ENCODE measurements around the gene SAMD13.
"Not testable (repeated sequence)": the region's sequence is repeated elsewhere in the genome, so short reads cannot be mapped to it uniquely, and the experiment has no call there.

The SAMD13 gene

DNA sequence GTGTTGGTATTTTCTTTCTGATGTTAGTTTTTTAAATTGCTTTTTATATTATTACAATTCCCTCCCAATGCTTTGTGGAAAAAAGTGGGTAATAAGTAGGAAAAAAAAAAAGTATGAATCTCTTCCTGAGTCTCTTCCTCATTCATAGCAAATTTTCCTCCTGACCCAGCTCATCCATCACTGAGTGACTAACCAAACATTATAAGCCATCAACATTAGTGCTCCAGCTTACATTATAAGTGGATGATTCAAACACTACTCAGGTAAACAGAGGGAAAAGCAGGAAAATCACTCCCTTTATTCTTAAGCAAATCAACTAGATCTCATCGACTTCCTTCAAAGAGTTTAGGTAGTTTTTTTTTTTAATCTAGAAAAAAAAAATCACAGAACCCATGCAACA, 15.4 kb upstream of the SAMD13 start:
- DNase-seq (ENCODE audit: low read depth), result no peak

DNA sequence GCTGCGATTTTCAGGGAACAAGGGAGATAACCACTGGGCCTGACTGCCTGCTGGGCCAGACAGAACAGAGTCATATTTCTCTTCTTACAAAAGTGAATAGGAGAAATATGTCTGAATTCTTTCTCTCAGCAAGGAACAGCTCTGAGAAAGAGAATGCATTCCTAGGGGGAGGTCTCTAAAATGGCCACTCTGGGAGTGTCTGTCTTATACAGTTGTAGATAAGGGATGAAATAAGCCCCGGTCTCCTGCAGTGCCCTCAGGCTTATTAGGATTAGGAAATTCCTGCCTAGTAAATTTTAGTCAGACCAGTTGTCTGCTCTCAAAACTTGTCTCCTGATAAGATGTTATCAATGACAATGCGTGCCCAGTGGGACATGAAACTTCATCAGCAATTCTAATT, 14.1 kb upstream of the SAMD13 start:
- not testable (repeated sequence) for DNase-seq (ENCODE audit: low read depth)

DNA sequence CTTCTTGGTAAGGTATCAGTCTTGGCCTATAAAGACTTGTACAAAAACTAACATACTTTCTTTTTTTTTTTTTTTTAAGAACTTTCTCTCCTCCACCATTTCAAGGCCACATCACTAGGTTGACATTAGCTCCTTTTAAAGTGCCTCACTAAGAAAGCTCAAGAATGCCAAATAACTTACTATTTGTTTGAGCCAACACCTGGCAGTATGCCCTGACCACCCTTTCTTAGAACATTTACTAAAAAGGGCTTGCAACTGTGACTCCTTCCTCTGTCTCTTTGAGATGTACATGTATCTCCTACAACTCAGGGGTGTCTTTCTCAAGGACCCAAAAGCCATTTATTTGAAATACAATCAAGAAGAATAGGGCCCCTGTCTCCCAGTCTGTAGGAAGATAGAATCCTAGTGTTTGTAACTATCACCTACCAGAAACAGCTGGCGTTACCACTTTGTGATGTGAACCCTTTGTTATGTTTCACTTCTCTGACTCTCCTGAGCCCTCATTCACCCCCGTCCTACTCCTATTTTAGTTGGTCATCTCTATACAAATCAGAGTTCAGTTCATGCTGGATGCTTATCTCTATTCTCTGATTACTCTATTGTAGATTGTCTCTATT, 12.2 kb upstream of the SAMD13 start:
- DNase-seq (ENCODE audit: low read depth), result no peak

DNA sequence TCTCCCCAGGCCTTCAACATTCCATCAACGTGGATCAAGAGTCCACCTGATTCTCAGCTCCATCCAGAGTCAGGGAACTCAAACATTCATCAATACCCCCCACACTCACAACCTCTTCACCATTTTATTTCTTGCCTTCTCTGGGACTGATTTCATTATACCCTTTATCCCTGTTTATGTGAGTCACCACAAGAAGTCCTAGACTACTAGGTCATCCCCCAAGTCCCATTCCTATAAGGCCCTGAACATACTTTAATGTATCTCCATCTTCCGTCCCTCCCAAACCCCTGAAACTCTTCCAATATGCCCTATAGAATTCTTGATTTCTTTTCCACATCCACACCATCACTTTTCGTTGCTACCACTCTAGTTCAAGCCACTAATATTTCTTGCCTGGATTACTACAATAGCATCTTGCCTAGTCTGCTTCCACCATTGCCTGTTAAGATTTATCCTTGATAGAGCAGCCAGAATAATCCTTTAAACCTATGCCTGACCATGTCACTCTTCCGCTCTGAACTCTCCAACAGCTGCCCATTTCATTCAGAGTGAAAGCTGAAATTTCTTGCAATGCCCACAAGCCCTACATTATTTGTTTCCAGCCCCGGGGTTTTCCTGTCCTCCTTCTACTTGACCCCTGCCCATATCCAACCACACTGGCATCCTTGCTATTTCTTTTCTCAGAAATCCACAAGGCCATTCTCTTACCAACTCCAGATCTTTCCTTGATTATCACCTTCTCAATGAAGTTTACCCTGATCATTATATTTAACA, 9.4 kb upstream of the SAMD13 start:
- DNase-seq (ENCODE audit: low read depth), result no peak

DNA sequence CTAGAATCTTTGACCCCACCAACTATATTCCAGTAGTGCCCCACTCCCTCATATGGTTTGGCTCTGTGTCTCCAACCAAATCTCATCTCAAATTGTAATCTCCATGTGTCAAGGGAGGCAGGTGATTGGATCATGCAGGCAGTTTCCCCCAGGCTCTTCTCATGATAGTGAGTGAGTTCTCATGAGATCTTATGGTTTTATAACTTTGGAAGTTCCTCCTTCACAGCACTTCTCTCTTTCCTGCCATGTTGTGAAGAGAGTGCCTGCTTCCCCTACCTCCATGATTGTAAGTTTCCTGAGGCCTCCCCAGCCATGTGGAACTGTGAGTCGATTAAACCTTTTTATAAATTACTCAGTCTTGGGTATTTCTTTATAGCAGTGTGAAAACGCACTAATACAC, 7.7 kb upstream of the SAMD13 start:
- DNase-seq (ENCODE audit: low read depth), result no peak

DNA sequence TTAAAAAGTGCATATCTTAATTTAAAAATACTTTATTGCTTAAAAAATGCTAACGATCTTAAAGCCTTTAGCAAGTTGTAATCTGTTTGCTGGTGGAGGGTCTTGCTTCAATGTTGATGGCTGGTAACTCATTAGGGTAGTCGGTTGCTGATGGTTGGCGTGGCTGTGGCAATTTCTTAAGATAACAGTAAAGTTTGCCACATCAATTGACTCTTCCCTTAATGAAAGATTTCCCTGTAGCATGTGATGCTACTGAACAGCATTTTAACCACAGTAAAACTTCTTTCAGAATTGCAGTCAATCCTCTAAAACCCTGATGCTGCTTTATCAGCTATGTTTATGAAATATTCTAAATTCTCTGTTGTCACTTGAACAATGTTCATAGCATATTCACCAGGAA, 6.8 kb upstream of the SAMD13 start:
- DNase-seq (ENCODE audit: low read depth), result no peak

DNA sequence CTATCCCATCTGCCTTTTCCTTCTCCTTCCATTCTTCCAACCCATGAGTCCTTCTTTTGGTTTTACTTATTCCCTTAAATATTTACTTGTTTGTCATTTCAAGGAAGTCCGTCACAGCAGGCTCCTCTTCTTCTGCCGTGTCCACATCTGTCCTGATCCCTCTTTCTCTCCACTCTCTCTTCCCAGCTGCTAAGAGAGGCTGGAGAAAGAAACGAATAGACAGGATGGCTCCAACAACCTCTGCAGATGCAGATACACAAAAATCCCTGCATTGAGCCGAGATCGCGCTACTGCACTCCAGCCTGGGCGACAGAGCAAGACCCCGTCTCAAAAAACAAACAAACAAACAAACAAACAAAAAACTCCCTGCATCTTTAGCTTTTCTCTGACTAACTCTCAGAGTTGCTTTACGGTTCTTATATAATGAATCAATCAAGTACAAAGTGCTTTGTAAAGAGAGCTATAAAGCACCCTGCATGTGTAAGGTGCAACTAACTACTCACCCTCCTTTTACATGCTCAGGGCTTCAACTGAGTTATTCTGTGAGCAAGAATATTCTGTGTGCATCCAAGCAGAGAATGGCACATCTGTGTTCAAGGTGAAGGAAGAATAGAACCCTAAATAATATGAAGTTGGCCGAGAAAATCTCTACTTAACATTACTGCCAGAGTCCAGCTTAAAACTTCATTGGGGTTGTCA, 3.8 kb upstream of the SAMD13 start:
- DNase-seq (ENCODE audit: low read depth), result no peak

DNA sequence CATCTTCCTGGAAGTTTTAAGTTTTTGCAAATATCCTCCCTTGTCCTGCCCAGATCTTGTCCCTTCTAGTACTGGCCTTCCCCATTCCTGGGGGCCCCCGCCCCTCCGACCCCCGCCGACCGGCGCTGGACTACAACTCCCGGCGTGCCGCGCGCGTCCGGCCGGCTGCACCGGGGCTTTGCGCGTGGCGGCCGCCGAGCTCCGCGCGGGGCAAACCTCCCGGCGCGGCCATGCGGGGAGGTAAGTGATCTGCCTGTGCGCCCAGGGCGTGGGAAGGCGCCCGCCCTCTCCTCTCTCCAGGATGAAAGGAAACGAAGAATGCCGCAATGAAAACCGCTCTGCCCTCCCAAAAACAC, 3.2 kb upstream of the SAMD13 start:
- DNase-seq (ENCODE audit: low read depth), result no peak

DNA sequence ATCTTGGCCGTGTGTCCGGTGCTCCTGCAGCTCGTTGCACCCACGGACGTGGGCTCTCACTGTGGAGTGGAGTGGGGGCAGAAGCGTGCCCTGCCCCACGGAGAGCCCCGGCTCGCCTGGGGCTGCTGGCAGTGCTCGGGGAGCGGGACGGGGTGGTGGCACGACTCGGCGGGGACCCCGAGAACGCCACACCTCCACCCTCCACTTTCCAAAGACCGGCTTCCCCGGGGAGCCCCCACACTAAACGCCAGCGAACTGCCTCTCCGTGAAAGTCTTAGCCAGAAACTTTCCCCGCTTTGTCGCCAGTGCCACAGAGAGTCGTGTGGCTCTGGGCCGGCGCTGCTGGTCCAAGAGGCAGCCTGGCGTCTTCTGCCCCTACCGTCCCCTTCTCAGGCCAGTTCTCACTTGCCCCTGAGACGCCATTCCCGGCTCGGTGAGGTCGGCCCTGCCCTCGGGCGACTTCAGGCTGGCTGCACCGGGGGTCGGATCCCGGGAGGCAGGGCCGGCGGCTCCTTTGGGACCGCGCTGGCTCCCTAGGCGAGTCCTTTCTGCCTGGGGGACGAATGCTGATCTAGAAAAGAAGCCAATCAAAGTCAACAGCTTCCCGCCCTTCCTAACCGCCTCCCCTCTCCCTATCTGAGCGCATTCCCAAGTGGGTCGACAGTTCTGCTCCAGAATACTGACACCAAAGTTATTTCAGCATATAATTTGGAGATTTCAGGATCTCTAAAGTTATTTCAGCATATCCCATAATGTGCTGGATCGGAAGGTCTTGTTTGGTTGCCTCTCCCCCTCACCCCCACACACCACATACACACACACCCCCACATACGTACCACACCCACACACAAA, 2.6 kb upstream of the SAMD13 start:
- no peak for DNase-seq (ENCODE audit: low read depth)

DNA sequence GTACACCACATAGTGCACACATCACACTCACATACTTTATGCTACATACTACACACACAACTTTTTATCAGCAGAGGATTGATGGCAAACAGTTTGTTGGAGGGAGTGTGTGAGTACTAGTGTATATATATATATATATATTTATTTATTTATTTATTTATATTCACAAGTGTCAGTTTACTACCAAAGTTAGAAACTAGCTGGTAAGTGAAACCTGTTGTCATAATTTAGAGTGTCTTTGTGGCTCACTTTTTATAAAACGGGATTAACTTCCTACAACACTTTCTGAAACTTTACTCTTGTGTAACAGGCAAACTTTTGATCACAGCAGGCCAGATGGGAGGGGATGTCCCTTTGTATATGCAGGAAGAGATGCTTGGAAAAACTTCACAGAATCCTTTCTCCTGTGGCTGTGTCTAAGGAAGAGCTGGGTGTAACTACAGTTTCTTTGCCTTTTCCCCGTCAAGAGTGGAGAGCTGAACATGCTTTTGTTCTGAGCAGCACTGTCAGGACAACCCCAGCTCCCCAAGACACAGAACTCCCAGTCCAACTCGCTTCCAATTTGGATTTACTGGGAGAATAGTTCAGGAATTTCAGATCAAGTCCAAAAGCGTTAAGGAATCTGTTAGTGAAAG, 1.9 kb upstream of the SAMD13 start:
- no peak for DNase-seq (ENCODE audit: low read depth)

DNA sequence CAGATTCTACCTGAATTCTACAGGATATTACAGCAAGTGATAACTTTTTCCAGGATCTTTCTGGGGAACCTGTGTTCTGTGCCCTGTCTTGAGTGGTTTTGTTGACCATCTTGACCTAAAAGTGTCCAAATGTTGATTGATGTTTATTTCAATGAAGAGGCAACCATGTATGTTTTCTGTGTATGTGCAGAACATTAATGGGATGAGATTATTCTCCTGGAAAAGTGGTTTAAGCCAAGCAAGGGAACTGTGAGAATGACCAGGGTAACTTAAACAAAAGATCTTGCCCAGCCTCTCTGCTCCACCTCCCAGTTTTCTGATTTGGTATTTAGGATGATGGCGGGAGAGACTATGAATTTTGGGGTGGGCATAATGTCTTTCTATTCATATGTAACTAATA, 1.0 kb upstream of the SAMD13 start:
- DNase-seq (ENCODE audit: low read depth), result no peak

DNA sequence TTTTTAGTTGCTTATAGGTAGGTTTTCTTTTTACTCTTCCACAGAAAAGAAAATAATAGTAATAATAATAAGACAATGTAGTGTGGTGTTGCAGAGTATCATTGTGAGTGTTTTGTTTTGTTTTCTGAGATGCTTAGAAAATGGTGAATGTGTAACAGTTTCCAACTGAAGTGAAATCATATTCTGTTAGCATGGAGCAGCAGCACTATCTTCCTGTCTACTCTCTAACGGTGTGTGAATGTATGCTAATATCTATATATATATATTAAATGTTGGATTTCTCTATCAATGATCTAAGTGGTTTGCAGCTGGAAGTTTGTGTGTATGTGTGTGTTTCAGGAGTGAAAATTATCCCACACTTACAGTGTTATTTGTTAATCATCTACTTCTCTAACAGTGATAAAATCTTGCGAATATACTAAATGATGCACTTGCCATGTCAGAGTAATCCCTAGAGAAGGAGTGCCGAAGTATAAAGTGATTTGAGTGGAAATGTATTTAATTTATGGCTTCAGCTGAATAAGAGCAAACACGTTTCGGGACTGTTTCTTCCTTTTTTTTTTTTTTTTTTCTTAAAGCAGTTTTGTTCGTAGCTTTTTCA, 377 bp downstream of the SAMD13 start:
- no peak for DNase-seq (ENCODE audit: low read depth)

DNA sequence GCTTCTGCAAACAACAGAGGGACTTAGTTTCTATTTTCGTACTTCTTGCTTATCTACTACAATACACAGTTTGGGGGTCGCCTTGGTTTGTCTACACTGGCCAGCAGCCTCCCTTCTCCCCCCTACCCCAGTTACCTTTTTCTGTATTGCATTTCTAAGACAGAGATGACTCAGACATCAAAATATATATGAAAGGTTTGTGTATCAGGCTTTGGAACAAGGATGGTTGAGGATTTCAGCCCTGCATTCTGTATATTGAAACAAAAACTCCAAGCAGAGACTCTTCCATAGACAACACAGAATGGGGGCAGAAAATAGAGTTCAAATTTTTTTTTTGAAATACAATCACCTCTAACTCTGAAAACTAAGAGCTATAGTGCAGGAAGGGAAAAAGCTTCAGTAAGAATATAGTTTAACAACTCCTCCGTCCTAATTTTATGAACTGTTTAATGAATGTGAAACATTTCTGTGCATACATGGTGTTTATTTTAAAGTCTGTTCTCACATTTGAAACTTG, 1.9 kb downstream of the SAMD13 start:
- no peak for DNase-seq (ENCODE audit: low read depth)

DNA sequence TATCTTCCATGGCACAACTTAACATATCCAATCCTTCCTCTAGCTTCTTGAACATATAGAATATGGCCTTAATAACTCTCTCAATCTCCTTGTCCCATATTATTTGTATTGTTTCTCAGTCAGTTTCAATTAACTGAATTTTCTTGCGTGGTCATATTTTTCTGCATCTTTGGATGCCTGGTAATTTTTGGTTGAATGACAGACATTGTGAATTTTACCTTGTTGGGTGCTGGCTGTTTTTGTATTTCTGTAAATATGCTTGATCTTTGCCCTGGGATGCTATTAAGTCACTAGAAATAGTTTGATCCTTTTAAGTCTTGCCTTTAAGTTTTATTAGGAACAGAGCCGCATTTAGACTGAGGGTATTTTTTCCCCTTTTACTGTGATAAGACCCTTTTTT, 5.9 kb downstream of the SAMD13 start:
- DNase-seq (ENCODE audit: low read depth), result no peak

DNA sequence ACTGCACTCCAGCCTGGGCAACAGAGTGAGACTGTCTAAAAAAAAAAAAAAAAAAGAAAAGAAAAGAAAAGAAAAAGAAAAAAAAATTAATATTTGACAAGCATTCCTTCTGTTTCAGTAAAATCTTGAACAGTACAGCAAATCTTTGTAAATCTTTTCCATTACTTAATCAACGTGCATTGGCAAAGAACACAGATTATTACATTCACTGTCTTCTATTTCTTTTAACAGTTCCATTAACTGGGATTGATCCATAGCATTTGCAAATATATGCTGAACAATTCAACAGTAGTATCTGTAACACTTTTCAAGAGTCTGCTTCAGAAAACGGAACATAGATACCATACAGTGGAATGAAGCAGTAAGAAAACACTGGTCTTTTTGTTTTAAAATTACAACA, 9.8 kb downstream of the SAMD13 start:
- no peak for DNase-seq (ENCODE audit: low read depth)

DNA sequence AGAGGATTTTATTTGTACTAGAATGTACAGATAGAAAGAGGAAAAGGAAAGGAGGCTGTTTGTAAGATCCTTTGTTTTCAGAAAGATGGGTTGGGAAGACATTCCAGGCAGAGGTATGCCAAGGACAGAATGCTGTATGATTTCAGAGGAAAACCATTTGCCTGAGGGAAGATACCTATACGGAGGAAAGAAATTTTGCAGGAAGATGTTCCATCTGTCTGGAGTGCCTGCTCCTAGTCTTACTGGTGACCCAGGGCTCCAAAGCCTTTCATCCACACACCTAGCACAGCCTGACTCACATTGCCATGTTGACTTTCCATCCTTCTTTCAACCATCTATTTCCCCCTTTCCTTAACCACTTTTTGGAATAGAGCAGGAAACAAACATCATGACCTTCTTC, 18.2 kb downstream of the SAMD13 start:
- no peak for DNase-seq (ENCODE audit: low read depth)

DNA sequence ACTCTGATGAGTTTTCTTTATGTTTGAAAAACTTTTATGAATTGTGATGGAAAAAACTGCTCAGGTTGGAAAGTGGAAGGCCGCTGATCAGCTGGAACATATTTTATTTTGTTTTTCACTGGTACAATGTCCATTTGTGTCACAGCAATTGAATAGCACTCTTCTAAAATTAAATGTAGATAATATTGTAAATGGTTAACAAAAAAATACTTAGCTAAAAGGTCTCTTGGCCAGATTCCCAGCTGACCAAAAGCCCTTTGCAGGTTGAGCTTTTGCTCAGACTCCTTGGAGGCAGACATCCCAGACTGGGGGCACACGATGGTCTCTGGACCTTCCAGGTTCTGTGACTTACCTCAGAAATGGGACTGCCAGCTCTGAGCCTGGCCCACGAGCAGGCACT, 26.3 kb downstream of the SAMD13 start:
- no peak for DNase-seq (ENCODE audit: low read depth)

DNA sequence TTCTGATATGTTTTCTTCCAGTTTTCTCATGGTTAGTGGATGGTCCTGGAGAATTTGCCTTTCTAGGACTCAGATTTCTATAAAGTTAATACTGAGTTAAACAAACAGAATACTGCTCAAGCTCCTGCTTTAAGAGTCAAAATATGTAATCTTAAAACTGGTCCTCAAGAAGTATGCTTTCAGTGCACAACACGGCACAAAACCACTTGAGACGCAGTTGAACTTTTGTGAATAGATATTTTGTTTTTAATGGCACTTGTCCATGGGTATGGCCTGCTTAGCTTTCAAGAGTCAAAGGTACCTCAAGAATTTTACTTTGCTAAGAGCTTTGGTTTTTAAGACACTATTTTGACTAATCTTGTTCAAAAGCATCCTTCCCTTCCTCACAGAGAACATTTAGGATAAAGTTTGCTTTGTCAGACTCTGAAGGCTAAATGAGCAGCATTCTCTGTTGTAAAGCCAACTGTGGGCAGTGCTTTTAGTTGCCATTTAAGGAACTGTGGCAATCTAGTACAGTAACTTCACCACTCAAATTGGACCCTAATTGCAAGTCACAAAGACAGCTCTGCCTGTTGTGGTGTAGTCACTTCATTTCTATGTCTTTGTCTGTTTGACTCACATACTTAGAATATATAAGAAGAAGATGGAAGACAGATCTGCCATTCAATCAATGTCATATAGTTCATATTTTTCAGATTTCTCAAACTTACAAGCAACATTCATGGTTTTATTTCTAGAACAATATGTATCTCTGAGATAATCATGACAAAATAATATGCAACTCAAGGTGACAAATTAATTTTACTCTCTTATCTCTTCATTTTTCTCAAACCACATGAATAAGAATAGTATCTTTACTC, 28.8 kb downstream of the SAMD13 start:
- no peak for DNase-seq (ENCODE audit: low read depth)

DNA sequence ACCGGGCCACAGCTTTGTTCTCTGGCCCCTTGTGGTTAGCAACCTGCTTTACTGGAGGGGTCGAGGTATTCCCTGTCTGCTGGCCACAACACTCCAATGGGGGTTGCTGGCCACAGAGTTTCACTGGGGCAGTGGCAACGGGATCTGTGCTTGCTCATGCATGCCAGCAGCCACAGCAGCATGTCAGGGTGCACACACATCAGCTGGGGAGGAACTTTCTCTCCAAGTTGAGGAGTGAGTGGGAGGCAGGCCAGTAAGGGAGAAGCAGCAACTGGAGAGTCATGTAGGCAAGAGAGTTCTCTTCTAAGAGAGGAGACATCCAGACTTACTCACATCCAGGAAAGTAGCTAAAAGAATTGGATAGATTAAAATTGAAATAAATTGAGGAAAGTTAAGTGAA, 38.0 kb downstream of the SAMD13 start:
- no peak for DNase-seq (ENCODE audit: low read depth)

DNA sequence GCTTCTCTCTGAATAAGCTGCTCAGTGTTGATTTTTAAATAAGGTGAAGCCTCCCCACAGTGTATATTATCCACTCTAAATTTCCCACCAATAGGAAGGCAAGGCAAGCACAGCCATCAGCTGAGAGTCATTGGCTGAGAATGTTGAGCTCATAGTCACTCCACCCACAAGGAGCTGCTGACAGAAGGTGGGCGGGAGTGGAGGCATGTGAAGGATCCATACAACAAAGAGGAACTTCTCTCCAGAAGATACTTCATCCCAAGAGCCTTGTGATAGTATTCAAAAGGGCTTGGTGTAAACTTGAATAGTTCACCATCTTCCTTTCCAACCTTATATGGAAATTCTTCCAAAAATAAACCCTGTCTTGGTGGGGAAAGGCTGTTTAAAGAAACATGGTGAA, 42.8 kb downstream of the SAMD13 start:
- no peak for DNase-seq (ENCODE audit: low read depth)

DNA sequence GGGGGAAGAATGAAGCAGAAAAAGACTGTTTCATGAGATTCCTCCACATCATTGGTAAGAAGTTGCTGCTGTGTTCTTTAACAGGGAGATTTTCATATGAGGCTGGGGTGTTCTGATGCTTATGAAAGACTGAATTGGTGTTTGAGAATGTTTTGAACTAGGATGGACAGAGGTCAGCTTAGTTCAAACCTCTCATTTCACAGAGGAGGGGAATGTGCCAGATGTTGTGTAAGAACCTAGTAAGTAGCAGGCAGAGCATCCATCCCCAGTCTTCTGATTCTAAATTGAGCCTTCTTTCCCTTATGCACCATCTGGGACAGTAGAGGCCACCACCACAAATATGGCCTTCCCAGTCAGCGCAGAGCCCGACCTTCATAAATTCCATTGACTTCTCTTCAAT, 43.7 kb downstream of the SAMD13 start:
- no peak for DNase-seq (ENCODE audit: low read depth)

Measured in HS-5 (cell line).